Measurements from ENCODE around the gene PLCXD1.
"Not testable (repeated sequence)": the region's sequence is repeated elsewhere in the genome, so short reads cannot be mapped to it uniquely, and the experiment has no call there.

GRCh38 chrX:324664-325063 lies 43.5 kb downstream of the PLCXD1 start:
- TF ChIP-seq GABPA (IDR thresholded peaks at IDR 0.05; ENCODE audit: low read depth); CTCF (IDR thresholded peaks at IDR 0.05; ENCODE audit: insufficient read depth, low read length); REST (IDR thresholded peaks at IDR 0.05; ENCODE audit: insufficient replicate concordance, low read depth); POLR2AphosphoS5 (IDR thresholded peaks at IDR 0.05; ENCODE audit: low read depth); SPI1 (IDR thresholded peaks at IDR 0.05; ENCODE audit: borderline replicate concordance, low read depth): not testable (repeated sequence)

All from HL-60 (cell line).